Breast epithelium (tissue), 3 donors: Measurements from ENCODE around the gene OSBPL9.

Experiments used
- POLR2A ChIP-seq: fragments of 450-650 bp; IDR thresholded peaks from one replicate; pipeline ENCODE4 v1.6.1; 2016; ENCODE audit warnings: antibody characterized with exemption, mild to moderate bottlenecking, moderate library complexity
- TF ChIP-seq, protein P1 (sequence below), 3 donors: fragments of 450-650 bp; IDR thresholded peaks; one replicate each; pipeline ENCODE4 v1.5.1; 2016 to 2017; ENCODE audit warnings: antibody characterized with exemption in 3 of 3, mild to moderate bottlenecking in 3 of 3, moderate library complexity in 3 of 3

DNA sequence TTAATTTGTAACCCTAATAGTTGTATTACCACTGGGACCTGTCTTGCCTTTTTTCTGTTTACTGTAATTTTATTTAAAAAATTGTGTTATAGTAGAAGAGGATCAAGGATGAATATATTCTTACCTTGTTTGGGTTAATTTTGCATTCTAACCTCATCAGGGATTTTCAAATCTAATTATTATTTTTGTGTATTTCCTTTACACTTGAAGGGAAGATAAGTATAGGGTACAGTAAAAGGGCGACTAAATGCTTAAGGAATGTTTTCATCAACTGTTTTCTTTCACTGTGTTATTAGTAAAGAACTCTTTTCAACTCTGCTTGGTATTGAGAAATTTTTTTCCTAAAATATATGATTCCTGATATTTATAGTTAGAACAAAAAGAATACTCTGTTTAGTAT lies 33.3 kb downstream of the OSBPL9 start:
- TF ChIP-seq, protein P1, sequence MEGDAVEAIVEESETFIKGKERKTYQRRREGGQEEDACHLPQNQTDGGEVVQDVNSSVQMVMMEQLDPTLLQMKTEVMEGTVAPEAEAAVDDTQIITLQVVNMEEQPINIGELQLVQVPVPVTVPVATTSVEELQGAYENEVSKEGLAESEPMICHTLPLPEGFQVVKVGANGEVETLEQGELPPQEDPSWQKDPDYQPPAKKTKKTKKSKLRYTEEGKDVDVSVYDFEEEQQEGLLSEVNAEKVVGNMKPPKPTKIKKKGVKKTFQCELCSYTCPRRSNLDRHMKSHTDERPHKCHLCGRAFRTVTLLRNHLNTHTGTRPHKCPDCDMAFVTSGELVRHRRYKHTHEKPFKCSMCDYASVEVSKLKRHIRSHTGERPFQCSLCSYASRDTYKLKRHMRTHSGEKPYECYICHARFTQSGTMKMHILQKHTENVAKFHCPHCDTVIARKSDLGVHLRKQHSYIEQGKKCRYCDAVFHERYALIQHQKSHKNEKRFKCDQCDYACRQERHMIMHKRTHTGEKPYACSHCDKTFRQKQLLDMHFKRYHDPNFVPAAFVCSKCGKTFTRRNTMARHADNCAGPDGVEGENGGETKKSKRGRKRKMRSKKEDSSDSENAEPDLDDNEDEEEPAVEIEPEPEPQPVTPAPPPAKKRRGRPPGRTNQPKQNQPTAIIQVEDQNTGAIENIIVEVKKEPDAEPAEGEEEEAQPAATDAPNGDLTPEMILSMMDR (IDR thresholded peaks at IDR 0.05) = no peak
- no peak for TF ChIP-seq POLR2A
